Neural cell (in vitro differentiated cells): Measurements from ENCODE around the gene STXBP5. TPM values are rescaled to one million over a fixed set of nuclear protein-coding genes. Genes with fewer than 3 reads are reported as not detected.
A peak's percentile ranks its signal among the peaks of the same experiment; 100 is the strongest.

ENCODE experiments used
- H2AFZ ChIP-seq: fragments of 200-600, 300-800 bp; sonication (generic), shearing (Covaris generic); 2 replicates; pipeline ENCODE4 v1.6.0; 2014; ENCODE audit warnings: low read depth, mild to moderate bottlenecking, antibody characterized with exemption, low read length, moderate library complexity
- H3F3A ChIP-seq: fragments of 200-600 bp; shearing (Covaris generic); 2 replicates; pipeline ENCODE4 v1.6.1; 2016; ENCODE audit warnings: mild to moderate bottlenecking, moderate library complexity, mixed read lengths, antibody characterized with exemption, low read length; ENCODE audit not compliant: insufficient read depth, poor library complexity, severe bottlenecking
- H3K27ac ChIP-seq: fragments of 200-600, 300-800 bp; sonication (generic), shearing (Covaris generic); 2 replicates; pipeline ENCODE4 v1.5.1; 2014; ENCODE audit warnings: mild to moderate bottlenecking, low read length, moderate library complexity
- H3K27me3 ChIP-seq: fragments of 300-800, 200-600 bp; sonication (generic), shearing (Covaris generic); 2 replicates; pipeline ENCODE4 v1.6.0; 2014; ENCODE audit warnings: mild to moderate bottlenecking, low read depth, low read length, moderate library complexity; ENCODE audit not compliant: insufficient read depth
- H3K36me3 ChIP-seq: fragments of 300-800, 200-600 bp; sonication (generic), shearing (Covaris generic); 2 replicates; pipeline ENCODE4 v1.5.1; 2014; ENCODE audit warnings: mild to moderate bottlenecking, antibody characterized with exemption, low read length, moderate library complexity; ENCODE audit not compliant: insufficient read depth
- H3K4me2 ChIP-seq: fragments of 300-800, 200-600 bp; sonication (generic), shearing (Covaris generic); 2 replicates; pipeline ENCODE4 v1.6.0; 2014; ENCODE audit warnings: mild to moderate bottlenecking, low read length
- H3K4me3 ChIP-seq: fragments of 300-800, 200-600 bp; sonication (generic), shearing (Covaris generic); 2 replicates; pipeline ENCODE4 v1.5.1; 2014; ENCODE audit warnings: mild to moderate bottlenecking, low read length, moderate library complexity
- H3K79me2 ChIP-seq: fragments of 200-600 bp; shearing (Covaris generic); replicated peaks from 2 replicates; pipeline ENCODE4 v1.6.0; 2014; ENCODE audit warnings: mild to moderate bottlenecking, low read length, moderate library complexity; ENCODE audit not compliant: insufficient read depth
- H3K9ac ChIP-seq: fragments of 300-800, 200-600 bp; sonication (generic), shearing (Covaris generic); 2 replicates; pipeline ENCODE4 v1.6.1; 2016; ENCODE audit warnings: mild to moderate bottlenecking, low read length, mixed read lengths
- H3K9me2 ChIP-seq: fragments of 200-600 bp; shearing (Covaris generic); 2 replicates; pipeline ENCODE4 v1.6.1; 2016; ENCODE audit warnings: mild to moderate bottlenecking, low read length, mixed read lengths; ENCODE audit not compliant: insufficient read depth
- H3K9me3 ChIP-seq: fragments of 200-600, 300-800 bp; sonication (generic), shearing (Covaris generic); 2 replicates; pipeline ENCODE4 v1.6.1; 2016; ENCODE audit warnings: mild to moderate bottlenecking, mixed run types, low read length, moderate library complexity, mixed read lengths
- H4K20me1 ChIP-seq: fragments of 200-600 bp; shearing (Covaris generic); 2 replicates; pipeline ENCODE4 v1.6.1; 2016; ENCODE audit warnings: mild to moderate bottlenecking, mixed run types; ENCODE audit not compliant: insufficient read depth
- CTCF ChIP-seq: fragments of 450-650 bp; IDR thresholded peaks from 2 replicates; pipeline ENCODE4 v1.5.1; 2014; ENCODE audit warnings: antibody characterized with exemption, mild to moderate bottlenecking, moderate library complexity; ENCODE audit not compliant: poor library complexity, severe bottlenecking
- EP300 ChIP-seq: fragments of 450-650 bp; conservative IDR thresholded peaks from 2 replicates; pipeline ENCODE4 v1.6.1; 2014; ENCODE audit warnings: antibody characterized with exemption, mild to moderate bottlenecking, moderate library complexity; ENCODE audit not compliant: poor library complexity, severe bottlenecking
- EZH2 ChIP-seq: fragments of 200-600, 300-800 bp; shearing (Covaris generic), sonication (generic); IDR thresholded peaks from 2 replicates; pipeline ENCODE4 v1.6.1; 2014; ENCODE audit warnings: antibody characterized with exemption, low read length, borderline replicate concordance, mild to moderate bottlenecking; ENCODE audit not compliant: insufficient read depth, poor library complexity, severe bottlenecking
- MXI1 ChIP-seq: fragments of 450-650 bp; conservative IDR thresholded peaks from 2 replicates; pipeline ENCODE4 v1.6.1; 2014; ENCODE audit warnings: antibody characterized with exemption, mild to moderate bottlenecking; ENCODE audit not compliant: poor library complexity, severe bottlenecking
- POLR2AphosphoS5 ChIP-seq: IDR thresholded peaks from 2 replicates; pipeline ENCODE4 v1.6.1; 2012
- RAD21 ChIP-seq: fragments of 450-650 bp; conservative IDR thresholded peaks from 2 replicates; pipeline ENCODE4 v1.6.1; 2014; ENCODE audit warnings: antibody characterized with exemption, mild to moderate bottlenecking, moderate library complexity
- REST ChIP-seq: IDR thresholded peaks from 2 replicates; pipeline ENCODE4 v1.6.1; 2012; ENCODE audit warnings: borderline replicate concordance
- SMC3 ChIP-seq: fragments of 450-650 bp; conservative IDR thresholded peaks from 2 replicates; pipeline ENCODE4 v1.6.1; 2014; ENCODE audit warnings: antibody characterized with exemption, mild to moderate bottlenecking, moderate library complexity; ENCODE audit not compliant: poor library complexity
- TAF1 ChIP-seq: IDR thresholded peaks from 2 replicates; pipeline ENCODE4 v1.6.1; 2012; ENCODE audit warnings: low read depth
- polyA plus RNA-seq: library from polyadenylated mRNA; depleted of rRNA; stranded (reverse); fragments of >200 nt; gene quantifications from 2 replicates; pipeline ENCODE4 v1.2.3, GENCODE V29; 2014

The STXBP5 gene
- polyA plus RNA-seq, 1 donor from 2014 or later: 56.4 TPM

GRCh38 chr6:147423111-147423510 is 218.9 kb downstream of the STXBP5 start:
- no peaks in the 10 kb centered on the region for H4K20me1 ChIP-seq
- no peaks in the 10 kb centered on the region for H3K9me2 ChIP-seq
- H3K36me3 ChIP-seq: no peaks in the 10 kb centered on the region
- no peak overlapping the region for H3K4me3 ChIP-seq
- H3K27ac ChIP-seq: no peak overlapping the region
- H3K9me3 ChIP-seq: no peaks in the 10 kb centered on the region
- H3K4me2 ChIP-seq: no peak overlapping the region
- TF ChIP-seq TAF1: no peak
- no peak for TF ChIP-seq MXI1
- TF ChIP-seq POLR2AphosphoS5: no peak
- TF ChIP-seq EP300: no peak
- no peak for TF ChIP-seq CTCF
- no peak for TF ChIP-seq SMC3
- no peak for TF ChIP-seq RAD21
- TF ChIP-seq REST: no peak
- TF ChIP-seq EZH2: no peak
- no peak overlapping the region for H2AFZ ChIP-seq
- no peak overlapping the region for H3K9ac ChIP-seq
- H3K79me2 ChIP-seq: no peaks in the 10 kb centered on the region
- H3K27me3 ChIP-seq: no peaks in the 10 kb centered on the region
- H3F3A ChIP-seq: no peaks in the 10 kb centered on the region

- H3K9ac ChIP-seq: no peak overlapping the region
- no peaks in the 10 kb centered on the region for H3K9me2 ChIP-seq
- TF ChIP-seq REST (peak; percentile 77), EZH2 (no peak)
- H3K27me3 ChIP-seq: no peaks in the 10 kb centered on the region
- H4K20me1 ChIP-seq: no peaks in the 10 kb centered on the region
- H3K4me2 ChIP-seq: no peak overlapping the region
- H2AFZ ChIP-seq: no peak overlapping the region
- H3F3A ChIP-seq: no peaks in the 10 kb centered on the region
- H3K79me2 ChIP-seq: no peaks in the 10 kb centered on the region
- no peaks in the 10 kb centered on the region for H3K36me3 ChIP-seq
- no peak overlapping the region for H3K4me3 ChIP-seq
- H3K27ac ChIP-seq: peak overlapping the region; percentile 42
- no peaks in the 10 kb centered on the region for H3K9me3 ChIP-seq
These were observed 225.6 kb downstream of the STXBP5 start for GRCh38 chr6:147429794-147430193.
